Endodermal cell (in vitro differentiated cells): ENCODE data around the gene NRXN3. TPM values are rescaled to one million over a fixed set of nuclear protein-coding genes. Genes with fewer than 3 reads are reported as not detected.

ENCODE experiments used
- DNase-seq: peaks from one replicate; pipeline ENCODE4 v3.0.0-alpha.2; 2017
- H3K27ac ChIP-seq: 2 replicates; pipeline ENCODE4 v1.5.1; 2013; ENCODE audit warnings: mild to moderate bottlenecking, low read depth, low read length, moderate library complexity
- H3K27me3 ChIP-seq: 2 replicates; pipeline ENCODE4 v1.6.1; 2013; ENCODE audit warnings: mild to moderate bottlenecking, low read length, moderate library complexity; ENCODE audit not compliant: insufficient read depth, control insufficient read depth, poor library complexity, severe bottlenecking
- H3K36me3 ChIP-seq: 2 replicates; pipeline ENCODE4 v1.7.0; 2013; ENCODE audit warnings: mild to moderate bottlenecking, low read length, moderate library complexity; ENCODE audit not compliant: control insufficient read depth, insufficient read depth
- H3K4me1 ChIP-seq: one replicate; pipeline ENCODE4 v1.7.0; 2013; ENCODE audit warnings: low read length; ENCODE audit not compliant: control insufficient read depth, insufficient read depth
- H3K4me3 ChIP-seq: 2 replicates; pipeline ENCODE4 v1.5.1; 2013; ENCODE audit warnings: mild to moderate bottlenecking, low read length, moderate library complexity
- H3K9ac ChIP-seq: 2 replicates; pipeline ENCODE4 v1.6.1; 2013; ENCODE audit warnings: mild to moderate bottlenecking, low read length, moderate library complexity; ENCODE audit not compliant: poor library complexity, severe bottlenecking; ENCODE audit errors: extremely low read depth
- H3K9me3 ChIP-seq: 2 replicates; pipeline ENCODE4 v1.6.1; 2013; ENCODE audit warnings: mild to moderate bottlenecking, low read length, moderate library complexity; ENCODE audit not compliant: control insufficient read depth
- H3K27ac Mint-ChIP-seq: 2 replicates; pipeline ENCODE4 v1.8.0; 2020; ENCODE audit warnings: mixed read lengths
- H3K27me3 Mint-ChIP-seq: 2 replicates; pipeline ENCODE4 v1.8.0; 2021; ENCODE audit warnings: mild to moderate bottlenecking, mixed read lengths; ENCODE audit not compliant: insufficient read depth
- H3K36me3 Mint-ChIP-seq: 2 replicates; pipeline ENCODE4 v1.8.0; 2020; ENCODE audit warnings: low read depth, mixed read lengths
- H3K4me1 Mint-ChIP-seq: 2 replicates; pipeline ENCODE4 v1.8.0; 2020; ENCODE audit warnings: mixed read lengths
- H3K4me3 Mint-ChIP-seq: 2 replicates; pipeline ENCODE4 v1.8.0; 2020; ENCODE audit warnings: mild to moderate bottlenecking, moderate library complexity, mixed read lengths
- H3K9me3 Mint-ChIP-seq: 2 replicates; pipeline ENCODE4 v1.8.0; 2020; ENCODE audit warnings: mild to moderate bottlenecking, mixed read lengths
- WGBS, 2 experiments: methylation state at CpG; one replicate each; pipeline versions ENCODE4 v1.1.5 to v1.1.7; 2013; ENCODE audit warnings: missing lambda C conversion rate in 2 of 2, mixed read lengths in 1 of 2; ENCODE audit not compliant: insufficient coverage in 1 of 2, insufficient read length in 1 of 2; 5-methylcytosine and 5-hydroxymethylcytosine counted together
- total RNA-seq, 2 donors: library from RNA; stranded (reverse); fragmentation: NEBNext Ultra II Directional in 1 of 2; extraction: Animal tissue kit (Norgen Biotek cat#: 25700) in 1 of 2; gene quantifications; 2 replicates in 1 of 2; 3 replicates in 1 of 2; pipeline ENCODE4 v1.2.1, GENCODE V29; 2021
- TF ChIP-seq, protein P1 (sequence below): fragments of 200-600 bp; sonication (generic); conservative IDR thresholded peaks from 2 replicates; pipeline ENCODE4 v1.5.0; 2021; ENCODE audit warnings: antibody characterized with exemption, mild to moderate bottlenecking

NRXN3 gene
- total RNA-seq, 2 donors from 2014 or later: 20.9 to 21.4 TPM

- no peak overlapping the region for H3K4me3 Mint-ChIP-seq
- H3K4me3 ChIP-seq: no peak overlapping the region
- TF ChIP-seq, protein P1, sequence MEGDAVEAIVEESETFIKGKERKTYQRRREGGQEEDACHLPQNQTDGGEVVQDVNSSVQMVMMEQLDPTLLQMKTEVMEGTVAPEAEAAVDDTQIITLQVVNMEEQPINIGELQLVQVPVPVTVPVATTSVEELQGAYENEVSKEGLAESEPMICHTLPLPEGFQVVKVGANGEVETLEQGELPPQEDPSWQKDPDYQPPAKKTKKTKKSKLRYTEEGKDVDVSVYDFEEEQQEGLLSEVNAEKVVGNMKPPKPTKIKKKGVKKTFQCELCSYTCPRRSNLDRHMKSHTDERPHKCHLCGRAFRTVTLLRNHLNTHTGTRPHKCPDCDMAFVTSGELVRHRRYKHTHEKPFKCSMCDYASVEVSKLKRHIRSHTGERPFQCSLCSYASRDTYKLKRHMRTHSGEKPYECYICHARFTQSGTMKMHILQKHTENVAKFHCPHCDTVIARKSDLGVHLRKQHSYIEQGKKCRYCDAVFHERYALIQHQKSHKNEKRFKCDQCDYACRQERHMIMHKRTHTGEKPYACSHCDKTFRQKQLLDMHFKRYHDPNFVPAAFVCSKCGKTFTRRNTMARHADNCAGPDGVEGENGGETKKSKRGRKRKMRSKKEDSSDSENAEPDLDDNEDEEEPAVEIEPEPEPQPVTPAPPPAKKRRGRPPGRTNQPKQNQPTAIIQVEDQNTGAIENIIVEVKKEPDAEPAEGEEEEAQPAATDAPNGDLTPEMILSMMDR: no peak
Measured at GRCh38 chr14:79294499-79294898, 1124.3 kb downstream of the NRXN3 start.

DNA sequence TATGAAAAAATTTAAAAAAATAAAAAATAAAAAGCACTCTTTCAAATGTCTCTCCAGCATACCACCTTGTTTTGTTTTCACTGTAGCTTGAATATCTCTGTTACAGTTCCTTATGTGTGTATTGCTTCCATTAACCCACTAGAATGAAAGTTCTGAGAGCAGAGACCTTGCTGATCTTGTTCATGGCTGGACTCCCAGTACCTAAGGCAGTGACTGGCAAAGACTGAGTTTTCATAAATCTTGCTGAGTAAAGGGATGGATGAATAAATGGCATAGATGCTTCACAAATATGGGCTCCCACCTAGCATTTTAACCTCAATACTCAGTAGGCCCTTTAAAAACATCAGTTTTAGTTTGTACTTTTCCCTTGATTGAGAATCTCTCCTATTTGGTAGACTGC, 1125.2 kb downstream of the NRXN3 start:
- TF ChIP-seq, protein P1: no peak
- Histone ChIP-seq H3K27me3 (peaks cover 6% of the 10 kb centered on the region), H3K36me3 (no peaks in the 10 kb centered on the region), H3K9me3 (no peaks in the 10 kb centered on the region), H3K9ac (no peak overlapping the region), H3K27ac (no peak overlapping the region), H3K4me3 (no peak overlapping the region), H3K4me1 (peaks cover 13% of the 10 kb centered on the region)
- Mint-ChIP-seq H3K36me3 (peaks cover 2% of the 10 kb centered on the region), H3K4me1 (peaks cover 54% of the 10 kb centered on the region), H3K9me3 (no peaks in the 10 kb centered on the region), H3K4me3 (no peak overlapping the region), H3K27ac (no peak overlapping the region), H3K27me3 (peaks cover 13% of the 10 kb centered on the region)
- no peak for DNase-seq

More at GRCh38 chr14:79294499-79294898, 1124.3 kb downstream of the NRXN3 start:
- Mint-ChIP-seq H3K27me3 (peaks cover 13% of the 10 kb centered on the region), H3K9me3 (no peaks in the 10 kb centered on the region), H3K4me1 (peaks cover 46% of the 10 kb centered on the region), H3K36me3 (peaks cover 2% of the 10 kb centered on the region), H3K27ac (no peak overlapping the region)
- DNase-seq: no peak
- Histone ChIP-seq H3K36me3 (no peaks in the 10 kb centered on the region), H3K4me1 (peaks cover 12% of the 10 kb centered on the region), H3K9ac (no peak overlapping the region), H3K27ac (no peak overlapping the region), H3K9me3 (no peaks in the 10 kb centered on the region), H3K27me3 (peaks cover 6% of the 10 kb centered on the region)

DNA sequence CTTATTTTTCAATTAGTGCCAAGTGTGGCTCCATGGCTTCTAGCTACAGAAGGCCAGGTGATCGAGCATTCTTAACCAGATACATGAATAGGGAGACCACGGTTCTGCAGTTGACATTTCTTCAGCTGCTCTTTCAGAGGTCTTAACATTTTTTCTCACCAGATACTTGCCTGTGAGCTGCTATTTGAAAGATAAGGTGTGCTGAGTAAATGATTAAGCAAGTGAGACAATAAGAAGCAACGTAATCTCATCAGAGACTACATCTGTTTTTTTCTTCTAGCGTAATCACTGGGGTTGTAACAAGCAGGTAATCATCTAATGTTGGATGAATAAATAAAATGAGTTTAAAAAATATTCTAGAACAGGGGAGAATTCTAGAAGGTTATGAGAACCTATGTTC, 1128.2 kb downstream of the NRXN3 start:
- H3K36me3 Mint-ChIP-seq: peaks cover 15% of the 10 kb centered on the region
- Histone ChIP-seq H3K4me1 (peaks cover 13% of the 10 kb centered on the region), H3K9me3 (peaks cover 16% of the 10 kb centered on the region), H3K27me3 (peaks cover 6% of the 10 kb centered on the region), H3K27ac (no peak overlapping the region), H3K36me3 (no peaks in the 10 kb centered on the region), H3K4me3 (peak overlapping the region; percentile 51), H3K9ac (no peak overlapping the region)
- H3K27ac Mint-ChIP-seq: peak overlapping the region; percentile 88
- H3K27me3 Mint-ChIP-seq: peaks cover 10% of the 10 kb centered on the region
- peak overlapping the region; percentile 2 for H3K4me3 Mint-ChIP-seq
- TF ChIP-seq, protein P1: no peak
- peaks cover 10% of the 10 kb centered on the region for H3K9me3 Mint-ChIP-seq
- H3K4me1 Mint-ChIP-seq: peaks cover 52% of the 10 kb centered on the region
- WGBS, 2 experiments: 22 to 42% methylated on average over 3 to 4 of the region's 4 CpGs
- no peak for DNase-seq
